SK-N-SH (cell line): Measurements from ENCODE around the gene SPINT1.

Experiments used
- CTCF ChIP-seq: fragments of 200-600 bp; sonication (generic); IDR thresholded peaks from 2 replicates; pipeline ENCODE4 v1.6.1; 2017; ENCODE audit warnings: antibody characterized with exemption, mild to moderate bottlenecking, moderate library complexity
- POLR2AphosphoS5 ChIP-seq: IDR thresholded peaks from 2 replicates; pipeline ENCODE4 v1.6.1; 2012; ENCODE audit warnings: low read depth, low read length
- TAF1 ChIP-seq: IDR thresholded peaks from 2 replicates; pipeline ENCODE4 v1.6.1; 2012; ENCODE audit warnings: low read depth, mild to moderate bottlenecking, low read length, moderate library complexity, borderline replicate concordance
- TCF12 ChIP-seq: IDR thresholded peaks from 2 replicates; pipeline ENCODE4 v1.4.0; 2012
- TEAD4 ChIP-seq: IDR thresholded peaks from 2 replicates; pipeline ENCODE4 v1.4.0; 2012; ENCODE audit warnings: mild to moderate bottlenecking, borderline replicate concordance; ENCODE audit not compliant: insufficient read depth

- TF ChIP-seq CTCF, result no peak
- no peak for TF ChIP-seq TAF1
- no peak for TF ChIP-seq TCF12
- TF ChIP-seq POLR2AphosphoS5, result no peak
- TF ChIP-seq TEAD4, result no peak
Measured at GRCh38 chr15:40856746-40857145, 12.9 kb downstream of the SPINT1 start.
